Brain microvascular endothelial cell (primary cell): ENCODE data around the gene GPR142.

Source experiments
- DNase-seq: peaks from one replicate; pipeline ENCODE4 v3.0.0-alpha.2; 2020
- H3K27ac ChIP-seq: fragments of 250-450 bp; sonication (Bioruptor Pico); 2 replicates; pipeline ENCODE4 v1.5.1; 2020; ENCODE audit warnings: mild to moderate bottlenecking, moderate library complexity
- H3K27me3 ChIP-seq: fragments of 250-450 bp; sonication (Bioruptor Pico); replicated peaks from 2 replicates; pipeline ENCODE4 v1.5.1; 2020; ENCODE audit warnings: mild to moderate bottlenecking
- H3K36me3 ChIP-seq: fragments of 250-450 bp; sonication (Bioruptor Pico); replicated peaks from 2 replicates; pipeline ENCODE4 v1.5.1; 2020; ENCODE audit warnings: mild to moderate bottlenecking
- H3K4me3 ChIP-seq: 2 replicates; pipeline ENCODE4 v1.5.1; 2011; ENCODE audit warnings: low read depth, mild to moderate bottlenecking, control low read depth, low read length, moderate library complexity
- in situ Hi-C: cut with HindIII; loops from 2 replicates; pipeline ENCODE4 v1.10.0; 2017; ENCODE audit warnings: low sequenced_read_pairs, low pct_ligation_motif_present
- TF ChIP-seq, protein P1 (sequence below): IDR thresholded peaks from 2 replicates; pipeline ENCODE4 v1.5.1; 2011; ENCODE audit warnings: low read depth, mild to moderate bottlenecking, moderate library complexity, low read length, control low read depth, inconsistent platforms; ENCODE audit errors: missing control alignments

Gene GPR142

DNA sequence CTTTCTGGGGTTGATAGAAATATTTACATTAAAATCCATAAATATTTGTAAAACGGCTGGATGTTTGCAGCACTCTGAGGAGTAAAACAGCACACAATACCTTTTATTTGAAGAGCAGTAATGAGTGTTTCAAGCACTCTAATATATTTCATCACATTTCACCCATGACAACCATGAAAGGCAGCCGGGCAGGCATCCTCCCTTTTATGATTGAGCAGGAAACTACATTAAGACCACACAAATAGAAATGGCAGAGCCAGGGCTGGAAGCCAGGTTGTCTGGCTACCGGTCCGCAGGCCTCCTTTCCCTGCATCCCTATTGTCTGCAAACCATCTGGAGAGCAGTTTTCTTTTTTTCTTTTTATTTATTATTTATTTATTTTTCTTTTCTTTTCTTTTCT lies 41.5 kb downstream of the GPR142 start:
- TF ChIP-seq, protein P1, sequence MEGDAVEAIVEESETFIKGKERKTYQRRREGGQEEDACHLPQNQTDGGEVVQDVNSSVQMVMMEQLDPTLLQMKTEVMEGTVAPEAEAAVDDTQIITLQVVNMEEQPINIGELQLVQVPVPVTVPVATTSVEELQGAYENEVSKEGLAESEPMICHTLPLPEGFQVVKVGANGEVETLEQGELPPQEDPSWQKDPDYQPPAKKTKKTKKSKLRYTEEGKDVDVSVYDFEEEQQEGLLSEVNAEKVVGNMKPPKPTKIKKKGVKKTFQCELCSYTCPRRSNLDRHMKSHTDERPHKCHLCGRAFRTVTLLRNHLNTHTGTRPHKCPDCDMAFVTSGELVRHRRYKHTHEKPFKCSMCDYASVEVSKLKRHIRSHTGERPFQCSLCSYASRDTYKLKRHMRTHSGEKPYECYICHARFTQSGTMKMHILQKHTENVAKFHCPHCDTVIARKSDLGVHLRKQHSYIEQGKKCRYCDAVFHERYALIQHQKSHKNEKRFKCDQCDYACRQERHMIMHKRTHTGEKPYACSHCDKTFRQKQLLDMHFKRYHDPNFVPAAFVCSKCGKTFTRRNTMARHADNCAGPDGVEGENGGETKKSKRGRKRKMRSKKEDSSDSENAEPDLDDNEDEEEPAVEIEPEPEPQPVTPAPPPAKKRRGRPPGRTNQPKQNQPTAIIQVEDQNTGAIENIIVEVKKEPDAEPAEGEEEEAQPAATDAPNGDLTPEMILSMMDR = no peak
- Histone ChIP-seq H3K36me3 (no peaks in the 10 kb centered on the region), H3K27me3 (no peaks in the 10 kb centered on the region), H3K27ac (no peak overlapping the region), H3K4me3 (no peak overlapping the region)
- DNase-seq = no peak
- in situ Hi-C loops = no loop called here

DNA sequence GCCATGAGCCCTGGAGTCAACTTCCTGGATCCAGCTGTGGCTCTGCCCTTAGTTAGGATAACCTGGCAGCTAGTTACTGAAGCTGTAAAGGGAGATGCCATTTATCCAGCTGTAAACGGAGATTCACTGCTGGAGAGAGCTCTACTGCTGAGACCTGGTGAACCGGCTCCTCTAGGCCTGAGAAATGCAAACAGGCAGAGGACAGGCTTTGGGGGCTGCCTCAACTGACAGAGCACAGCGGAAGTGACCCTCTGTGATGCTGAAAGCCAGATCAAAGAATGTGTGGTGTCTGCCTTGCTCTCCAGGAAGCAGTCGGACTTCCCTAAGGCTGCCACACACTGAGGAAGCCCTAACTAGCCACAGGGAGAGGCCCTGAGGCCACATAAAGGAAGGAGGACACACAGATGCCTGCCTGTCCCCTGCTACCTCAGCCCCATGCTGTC lies 42.7 kb downstream of the GPR142 start:
- no peak overlapping the region for H3K27ac ChIP-seq
- no peak overlapping the region for H3K4me3 ChIP-seq
- H3K27me3 ChIP-seq = no peaks in the 10 kb centered on the region
- H3K36me3 ChIP-seq = no peaks in the 10 kb centered on the region
- TF ChIP-seq, protein P1 = no peak
- in situ Hi-C loops = no loop called here
- no peak for DNase-seq

DNA sequence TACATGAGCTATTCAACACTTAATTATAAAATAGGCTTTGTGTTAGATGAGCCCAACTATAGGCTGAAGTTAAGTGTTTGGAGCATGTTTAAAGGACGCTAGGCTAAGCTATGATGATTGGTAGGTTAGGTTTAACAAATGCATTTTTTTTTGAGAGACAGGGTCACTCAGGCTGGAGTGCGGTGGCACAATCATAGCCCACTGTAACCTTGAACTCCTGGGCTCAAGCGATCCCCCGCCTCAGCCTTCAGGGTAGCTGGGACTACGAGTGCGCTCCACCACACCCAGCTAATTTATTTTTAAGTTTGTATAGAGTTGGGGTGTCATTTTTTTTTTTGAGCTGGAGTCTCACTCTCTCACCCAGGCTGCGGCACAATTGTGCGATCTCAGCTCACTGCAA lies 45.3 kb downstream of the GPR142 start:
- DNase-seq = no peak
- TF ChIP-seq, protein P1 = no peak
- no peaks in the 10 kb centered on the region for H3K27me3 ChIP-seq
- H3K4me3 ChIP-seq = no peak overlapping the region
- H3K36me3 ChIP-seq = no peaks in the 10 kb centered on the region
- in situ Hi-C loops = no loop called here
- no peak overlapping the region for H3K27ac ChIP-seq

- H3K36me3 ChIP-seq = no peaks in the 10 kb centered on the region
- H3K4me3 ChIP-seq = no peak overlapping the region
- no peak overlapping the region for H3K27ac ChIP-seq
- TF ChIP-seq, protein P1 = no peak
- no peaks in the 10 kb centered on the region for H3K27me3 ChIP-seq
- in situ Hi-C loops = no loop called here
- no peak for DNase-seq
These were observed 46.2 kb downstream of the GPR142 start for GRCh38 chr17:74413491-74413890.

DNA sequence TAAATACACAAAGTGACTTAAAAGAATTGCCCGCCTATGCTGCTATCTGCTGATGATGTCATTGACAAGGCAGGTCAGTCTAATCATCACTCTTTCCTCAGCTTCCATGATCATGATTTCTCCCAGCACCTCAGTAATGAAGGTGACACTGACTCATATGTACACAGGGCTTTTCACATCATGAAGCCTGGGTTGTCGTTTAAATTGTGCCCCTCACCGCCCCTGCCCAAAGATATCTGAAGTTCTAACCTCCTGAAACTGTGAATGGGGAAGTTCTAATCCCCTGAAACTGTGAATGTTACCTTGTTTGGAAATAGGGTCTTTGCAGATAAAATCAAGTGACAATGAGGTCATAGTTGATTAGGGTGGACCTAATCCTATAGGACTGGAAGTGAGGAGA lies 47.2 kb downstream of the GPR142 start:
- no peaks in the 10 kb centered on the region for H3K36me3 ChIP-seq
- no peak overlapping the region for H3K27ac ChIP-seq
- H3K27me3 ChIP-seq = no peaks in the 10 kb centered on the region
- no peak for DNase-seq
- TF ChIP-seq, protein P1 = no peak
- H3K4me3 ChIP-seq = no peak overlapping the region
- in situ Hi-C loops = no loop called here

GRCh38 chr17:74415608-74416396 lies 48.5 kb downstream of the GPR142 start:
- in situ Hi-C loops = no loop called here
- TF ChIP-seq, protein P1 = no peak

More at GRCh38 chr17:74415608-74416396, 48.5 kb downstream of the GPR142 start:
- DNase-seq = no peak
- H3K27ac ChIP-seq = no peak overlapping the region
- H3K36me3 ChIP-seq = no peaks in the 10 kb centered on the region
- no peak overlapping the region for H3K4me3 ChIP-seq
- H3K27me3 ChIP-seq = no peaks in the 10 kb centered on the region
